ENCODE measurements around the gene SRPK2. TPM values are rescaled to one million over a fixed set of nuclear protein-coding genes. Genes with fewer than 3 reads are reported as not detected.

Gene SRPK2
- polyA plus RNA-seq, 1 of the 3 experiments (the other 2 are of a cell fraction), result 15.4 TPM

DNA sequence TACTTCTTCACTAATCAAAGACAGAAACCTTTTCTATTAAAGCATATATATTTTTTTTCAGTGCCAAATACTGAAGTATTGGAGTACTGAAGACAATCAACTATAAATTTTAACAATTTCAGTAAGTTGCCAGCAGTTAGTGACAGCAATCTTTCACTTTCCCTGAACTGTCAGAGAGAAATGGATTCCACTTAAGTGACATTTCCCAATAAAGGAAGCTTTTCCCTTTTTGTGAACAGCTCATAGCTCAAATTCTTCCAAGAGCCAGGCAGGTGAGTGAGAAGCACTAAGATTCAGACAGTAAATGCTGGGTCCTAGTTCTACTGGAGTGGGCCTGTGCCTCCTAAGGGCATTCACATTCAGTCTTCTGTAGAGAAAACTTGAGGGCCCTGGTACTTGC is 142.0 kb downstream of the SRPK2 start:
- Histone ChIP-seq H3K36me3 (replicated peaks in 1 of 2; ENCODE audit: control insufficient read depth in 1 of 2, insufficient read depth in 2 of 2, low read length in 1 of 2) (peaks cover 0 to 2% of the 10 kb centered on the region in 2 experiments), H3K9ac (no peak overlapping the region), H3K4me2 (0 out of 2 replicates have a peak overlapping the region, but pooled peaks have one; percentile 4), H3F3A (replicated peaks; ENCODE audit: insufficient read depth) (peaks cover 8% of the 10 kb centered on the region), H3K79me2 (ENCODE audit: insufficient read depth) (peaks cover 90% of the 10 kb centered on the region), H3K27me3 (ENCODE audit: insufficient read depth) (no peaks in the 10 kb centered on the region), H3K9me2 (no peaks in the 10 kb centered on the region), H3K9me3 (no peaks in the 10 kb centered on the region), H3K27ac (ENCODE audit: low read depth in 2 of 2, low read length in 1 of 2) (peak overlapping the region in 1 of 2 experiments; percentile 45; a peak in 1 of 4 replicates), H3K4me3 (ENCODE audit: low read depth in 2 of 2, low read length in 1 of 2) (no peak overlapping the region), H4K20me1 (ENCODE audit: insufficient read depth) (peaks cover 61% of the 10 kb centered on the region), H3K4me1 (ENCODE audit: control insufficient read depth in 1 of 2, insufficient read depth in 2 of 2, low read depth in 1 of 2, low read length in 1 of 2) (peaks cover 19 to 27% of the 10 kb centered on the region in 2 experiments; a peak in 3 of 4 replicates), H2AFZ (ENCODE audit: low read depth) (no peak overlapping the region)
- ChIA-PET POLR2A (no interaction called here), CTCF (interaction anchor here (1.2 to 1.7 kb wide), 4 partner anchors 22 to 328 kb away, joined by 3 to 5 read pairs (median 4); no protein-coding TSS in a partner anchor)
- DNase-seq, result no peak
- TF ChIP-seq, protein P1, sequence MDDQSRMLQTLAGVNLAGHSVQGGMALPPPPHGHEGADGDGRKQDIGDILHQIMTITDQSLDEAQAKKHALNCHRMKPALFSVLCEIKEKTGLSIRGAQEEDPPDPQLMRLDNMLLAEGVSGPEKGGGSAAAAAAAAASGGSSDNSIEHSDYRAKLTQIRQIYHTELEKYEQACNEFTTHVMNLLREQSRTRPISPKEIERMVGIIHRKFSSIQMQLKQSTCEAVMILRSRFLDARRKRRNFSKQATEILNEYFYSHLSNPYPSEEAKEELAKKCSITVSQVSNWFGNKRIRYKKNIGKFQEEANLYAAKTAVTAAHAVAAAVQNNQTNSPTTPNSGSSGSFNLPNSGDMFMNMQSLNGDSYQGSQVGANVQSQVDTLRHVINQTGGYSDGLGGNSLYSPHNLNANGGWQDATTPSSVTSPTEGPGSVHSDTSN (IDR thresholded peaks at IDR 0.05), result peak; percentile 37; the same call in 1 of the 2 replicates
- TF ChIP-seq RFX5 (IDR thresholded peaks at IDR 0.05; ENCODE audit: low read length), result no peak
- TF ChIP-seq EZH2phosphoT487 (IDR thresholded peaks at IDR 0.05; ENCODE audit: borderline replicate concordance, low read depth), result no peak

DNA sequence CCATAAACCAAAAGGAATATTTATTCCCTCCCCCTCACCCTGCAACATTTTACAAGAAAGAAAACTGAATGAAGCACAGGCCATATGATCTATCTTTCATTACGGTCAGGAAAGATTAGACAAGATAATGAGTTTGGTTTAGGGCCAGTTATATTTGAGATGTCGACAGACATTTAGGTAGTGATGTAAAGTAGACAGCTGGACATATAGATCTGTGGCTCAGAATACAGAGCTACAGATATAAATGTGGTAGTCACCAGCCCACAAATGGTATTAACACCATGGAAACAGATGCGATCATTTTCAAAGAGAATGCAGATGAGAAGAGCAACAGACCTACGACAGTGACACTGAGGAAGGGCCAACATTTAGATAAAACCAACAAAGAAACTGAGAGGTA is 142.5 kb downstream of the SRPK2 start:
- 51% methylated on average over 4 of the region's 4 CpGs for WGBS (ENCODE audit: low lambda C conversion rate)
- Histone ChIP-seq H3F3A (replicated peaks; ENCODE audit: insufficient read depth) (peaks cover 8% of the 10 kb centered on the region), H3K9ac (no peak overlapping the region), H2AFZ (ENCODE audit: low read depth) (no peak overlapping the region), H4K20me1 (ENCODE audit: insufficient read depth) (peaks cover 65% of the 10 kb centered on the region), H3K9me2 (no peaks in the 10 kb centered on the region), H3K4me3 (ENCODE audit: low read depth in 2 of 2, low read length in 1 of 2) (no peak overlapping the region), H3K36me3 (replicated peaks in 1 of 2; ENCODE audit: control insufficient read depth in 1 of 2, insufficient read depth in 2 of 2, low read length in 1 of 2) (peaks cover 0 to 2% of the 10 kb centered on the region in 2 experiments), H3K4me2 (0 out of 2 replicates have a peak overlapping the region, but pooled peaks have one; percentile 4), H3K9me3 (no peaks in the 10 kb centered on the region), H3K4me1 (ENCODE audit: control insufficient read depth in 1 of 2, insufficient read depth in 2 of 2, low read depth in 1 of 2, low read length in 1 of 2) (peaks cover 19 to 23% of the 10 kb centered on the region in 2 experiments; a peak in 3 of 4 replicates), H3K27ac (ENCODE audit: low read depth in 2 of 2, low read length in 1 of 2) (peak overlapping the region in 1 of 2 experiments; percentile 45; a peak in 2 of 4 replicates), H3K27me3 (ENCODE audit: insufficient read depth) (no peaks in the 10 kb centered on the region), H3K79me2 (ENCODE audit: insufficient read depth) (peaks cover 90% of the 10 kb centered on the region)
- DNase-seq, result peak; percentile 67
- CTCF ChIA-PET, result interaction anchor here (1.1 to 1.7 kb wide), 5 partner anchors 21 to 328 kb away, joined by 3 to 5 read pairs (median 4); no protein-coding TSS in a partner anchor
- TF ChIP-seq RCOR1 (IDR thresholded peaks at IDR 0.05; ENCODE audit: low read length), result no peak
- TF ChIP-seq POLR2AphosphoS5 (IDR thresholded peaks at IDR 0.05; ENCODE audit: low read depth, low read length), result no peak
- TF ChIP-seq FOXM1 (IDR thresholded peaks at IDR 0.05; ENCODE audit: low read depth), result no peak
- 0 out of 2 replicates have a peak, but pooled peaks have one; percentile 8 for TF ChIP-seq TCF12 (IDR thresholded peaks at IDR 0.05)
- TF ChIP-seq YY1 (IDR thresholded peaks at IDR 0.05; ENCODE audit: low read depth), result no peak
- TF ChIP-seq, protein P2, sequence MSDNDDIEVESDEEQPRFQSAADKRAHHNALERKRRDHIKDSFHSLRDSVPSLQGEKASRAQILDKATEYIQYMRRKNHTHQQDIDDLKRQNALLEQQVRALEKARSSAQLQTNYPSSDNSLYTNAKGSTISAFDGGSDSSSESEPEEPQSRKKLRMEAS (IDR thresholded peaks at IDR 0.05; ENCODE audit: low read depth), result no peak
- TF ChIP-seq FOXJ3 (CRISPR knock-in tag; IDR thresholded peaks at IDR 0.05), result no peak
- TF ChIP-seq NFIC (IDR thresholded peaks at IDR 0.05; ENCODE audit: borderline replicate concordance), result no peak
- POLR2A ChIA-PET, result no interaction called here

Data from SK-N-SH (cell line).